ENCODE data around the gene COMP.

- TF ChIP-seq CTCF (IDR thresholded peaks at IDR 0.05) (no peak), POLR2A (IDR thresholded peaks at IDR 0.05) (no peak)
Measured at GRCh38 chr19:18749362-18750231, 41.5 kb downstream of the COMP start.
